ENCODE results near the gene SCAMP1. TPM values are rescaled to one million over a fixed set of nuclear protein-coding genes. Genes with fewer than 3 reads are reported as not detected.

SCAMP1 gene, protein sequence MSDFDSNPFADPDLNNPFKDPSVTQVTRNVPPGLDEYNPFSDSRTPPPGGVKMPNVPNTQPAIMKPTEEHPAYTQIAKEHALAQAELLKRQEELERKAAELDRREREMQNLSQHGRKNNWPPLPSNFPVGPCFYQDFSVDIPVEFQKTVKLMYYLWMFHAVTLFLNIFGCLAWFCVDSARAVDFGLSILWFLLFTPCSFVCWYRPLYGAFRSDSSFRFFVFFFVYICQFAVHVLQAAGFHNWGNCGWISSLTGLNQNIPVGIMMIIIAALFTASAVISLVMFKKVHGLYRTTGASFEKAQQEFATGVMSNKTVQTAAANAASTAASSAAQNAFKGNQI
- total RNA-seq (ENCODE audit: low replicate concordance), result 29.9 and 56.3 TPM in 2 replicates

DNA sequence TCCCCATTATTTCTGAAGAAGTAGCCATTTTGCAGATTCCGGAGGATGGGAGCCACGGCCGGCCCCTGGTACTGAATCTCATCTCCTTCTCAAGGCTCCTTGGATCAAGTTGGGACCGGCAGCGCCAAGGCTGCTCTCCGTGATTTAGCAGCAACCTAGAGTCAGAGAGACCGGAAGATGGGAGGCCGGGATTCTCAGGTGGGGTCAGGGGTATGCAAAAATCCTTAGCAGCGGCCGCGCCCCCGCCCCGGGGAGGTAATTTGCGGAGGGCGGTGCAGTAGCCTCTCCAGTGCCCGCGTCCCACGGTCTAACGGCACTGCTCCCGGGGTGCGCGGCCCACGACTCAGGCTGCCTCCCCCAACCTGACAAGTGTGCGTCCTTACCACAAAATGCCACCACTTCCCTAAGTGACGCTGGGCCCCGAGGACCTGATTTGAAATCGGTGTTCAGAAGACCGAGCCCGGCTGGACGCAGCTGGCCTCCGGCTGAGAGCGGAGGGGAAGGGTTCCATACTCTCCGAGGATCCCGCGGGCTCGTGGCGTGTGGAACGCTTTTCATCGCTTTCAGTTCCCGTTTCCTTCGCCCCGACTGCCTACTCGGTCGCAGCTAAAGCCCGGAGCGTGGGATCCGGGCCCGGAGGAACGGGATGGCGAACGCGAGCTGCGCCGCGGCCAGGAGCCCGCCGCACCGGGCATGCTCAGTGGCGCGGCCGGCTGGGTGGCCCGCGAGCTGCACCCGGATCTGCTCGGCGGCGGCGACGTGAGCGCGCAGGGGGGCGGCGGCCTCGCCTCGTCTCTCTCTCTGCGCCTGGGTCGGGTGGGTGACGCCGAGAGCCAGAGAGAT, at the start of gene SCAMP1:
SCAMP1 (plus strand) TSS at position 787 of the 843 bp plus-strand sequence; CDS start at position 842, 55 bp downstream.
- TF ChIP-seq, protein P1, sequence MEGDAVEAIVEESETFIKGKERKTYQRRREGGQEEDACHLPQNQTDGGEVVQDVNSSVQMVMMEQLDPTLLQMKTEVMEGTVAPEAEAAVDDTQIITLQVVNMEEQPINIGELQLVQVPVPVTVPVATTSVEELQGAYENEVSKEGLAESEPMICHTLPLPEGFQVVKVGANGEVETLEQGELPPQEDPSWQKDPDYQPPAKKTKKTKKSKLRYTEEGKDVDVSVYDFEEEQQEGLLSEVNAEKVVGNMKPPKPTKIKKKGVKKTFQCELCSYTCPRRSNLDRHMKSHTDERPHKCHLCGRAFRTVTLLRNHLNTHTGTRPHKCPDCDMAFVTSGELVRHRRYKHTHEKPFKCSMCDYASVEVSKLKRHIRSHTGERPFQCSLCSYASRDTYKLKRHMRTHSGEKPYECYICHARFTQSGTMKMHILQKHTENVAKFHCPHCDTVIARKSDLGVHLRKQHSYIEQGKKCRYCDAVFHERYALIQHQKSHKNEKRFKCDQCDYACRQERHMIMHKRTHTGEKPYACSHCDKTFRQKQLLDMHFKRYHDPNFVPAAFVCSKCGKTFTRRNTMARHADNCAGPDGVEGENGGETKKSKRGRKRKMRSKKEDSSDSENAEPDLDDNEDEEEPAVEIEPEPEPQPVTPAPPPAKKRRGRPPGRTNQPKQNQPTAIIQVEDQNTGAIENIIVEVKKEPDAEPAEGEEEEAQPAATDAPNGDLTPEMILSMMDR (IDR thresholded peaks at IDR 0.05; ENCODE audit: insufficient read depth, low read length), result peak; percentile 21
- peak; percentile 90 for DNase-seq (ENCODE audit: low read depth)
- peak within 1 kb of the TSS; percentile 94 for H3K4me3 ChIP-seq (ENCODE audit: low read depth, low read length)

DNA sequence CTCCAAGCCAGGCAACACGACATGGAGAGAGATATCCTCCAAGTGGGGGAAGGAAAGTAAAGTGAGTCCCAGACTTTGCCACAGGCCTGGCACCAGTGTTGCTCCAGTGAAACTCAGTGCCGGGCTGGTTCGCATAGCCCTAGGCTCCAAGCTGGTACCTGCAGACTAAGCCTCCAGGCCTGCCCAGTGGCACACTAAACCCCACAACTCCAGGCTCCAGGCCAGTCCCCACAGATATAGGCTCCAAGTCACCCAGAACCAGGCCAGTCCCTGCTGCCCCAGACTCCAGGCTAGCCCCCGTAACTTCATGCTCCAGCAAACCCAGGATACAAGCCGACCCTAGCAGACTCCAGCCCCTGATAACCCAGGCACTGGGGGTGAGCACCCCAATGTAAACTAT, 42.9 kb upstream of the SCAMP1 start:
- DNase-seq (ENCODE audit: low read depth), result no peak
- TF ChIP-seq, protein P1 (IDR thresholded peaks at IDR 0.05; ENCODE audit: insufficient read depth, low read length), result no peak
- H3K4me3 ChIP-seq (ENCODE audit: low read depth, low read length), result no peak overlapping the region

DNA sequence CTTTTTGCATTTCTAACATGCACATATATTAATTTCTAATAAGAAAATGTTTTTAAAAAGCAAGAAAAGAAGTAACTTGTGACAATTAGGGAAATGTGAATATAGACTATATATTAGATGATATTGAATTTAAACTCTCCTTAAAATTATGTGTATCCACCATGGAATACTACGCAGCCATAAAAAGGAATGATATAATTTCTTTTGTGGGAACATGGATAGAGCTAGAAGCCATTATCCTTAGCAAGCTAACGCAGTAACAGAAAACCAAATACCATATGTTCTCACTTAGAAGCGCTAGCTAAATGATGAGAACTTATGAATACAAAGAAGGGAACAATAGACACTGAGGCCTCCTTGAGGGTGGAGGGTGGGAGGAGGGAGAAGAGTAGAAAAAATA, 42.1 kb upstream of the SCAMP1 start:
- H3K4me3 ChIP-seq (ENCODE audit: low read depth, low read length), result no peak overlapping the region
- no peak for DNase-seq (ENCODE audit: low read depth)
- TF ChIP-seq, protein P1 (IDR thresholded peaks at IDR 0.05; ENCODE audit: insufficient read depth, low read length), result no peak

DNA sequence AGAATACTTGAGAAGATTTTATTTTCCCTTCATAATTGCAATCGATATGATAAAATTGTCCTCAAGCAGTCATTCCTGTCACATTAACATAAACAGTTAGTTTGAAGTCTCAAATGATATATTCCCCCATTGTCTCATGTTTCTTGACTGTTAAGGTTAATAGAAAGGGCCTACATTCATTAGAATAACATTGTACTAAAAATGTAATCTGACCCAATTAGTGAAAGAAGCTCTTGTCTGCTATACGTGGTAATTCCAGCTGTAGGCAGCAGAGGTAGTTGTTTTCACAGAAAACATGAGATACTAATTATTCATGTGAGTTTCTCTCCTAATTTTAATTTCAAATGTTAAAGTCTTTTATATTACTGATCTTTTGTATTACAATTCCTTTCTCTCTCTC, 40.0 kb upstream of the SCAMP1 start:
- no peak overlapping the region for H3K4me3 ChIP-seq (ENCODE audit: low read depth, low read length)
- TF ChIP-seq, protein P1 (IDR thresholded peaks at IDR 0.05; ENCODE audit: insufficient read depth, low read length), result peak; percentile 70
- peak; percentile 59 for DNase-seq (ENCODE audit: low read depth)

DNA sequence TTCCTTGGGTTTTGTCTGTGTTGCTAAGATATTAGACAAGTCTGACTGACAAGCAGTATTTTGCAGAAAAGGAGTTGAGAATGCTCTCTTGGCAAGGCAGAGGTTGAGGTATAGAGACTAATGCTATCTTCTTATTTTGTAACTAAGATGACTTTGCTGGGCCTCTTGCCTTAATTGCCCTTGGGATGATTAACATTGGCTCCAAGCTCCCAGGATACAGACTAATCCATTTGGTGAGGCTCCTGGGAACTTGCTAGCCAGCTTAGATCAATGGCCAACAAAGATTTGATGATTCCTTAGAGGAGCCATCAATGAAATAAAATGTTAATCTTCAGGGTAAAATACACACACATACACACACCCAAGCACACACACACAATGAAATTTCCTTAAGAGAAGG, 37.2 kb upstream of the SCAMP1 start:
- TF ChIP-seq, protein P1 (IDR thresholded peaks at IDR 0.05; ENCODE audit: insufficient read depth, low read length), result no peak
- no peak for DNase-seq (ENCODE audit: low read depth)
- H3K4me3 ChIP-seq (ENCODE audit: low read depth, low read length), result no peak overlapping the region

DNA sequence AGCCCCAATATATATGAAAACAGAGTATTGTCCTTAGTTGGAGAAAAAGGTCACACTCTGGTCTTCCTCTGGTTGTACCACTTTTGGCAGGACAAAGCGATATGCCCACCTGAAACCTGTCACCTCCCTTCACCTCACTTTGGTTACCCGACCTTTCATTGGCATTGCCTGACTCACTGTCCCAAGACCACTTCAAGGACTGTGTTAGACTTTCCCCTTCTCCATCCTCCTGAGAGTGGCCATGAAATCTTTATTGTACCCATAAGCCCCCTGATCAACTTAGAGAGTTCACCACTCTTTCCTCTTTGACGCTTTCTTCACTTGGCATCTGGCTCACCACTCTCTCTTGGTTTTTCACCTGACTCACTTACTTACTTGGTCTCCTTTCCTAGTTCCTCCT, 33.5 kb upstream of the SCAMP1 start:
- no peak for DNase-seq (ENCODE audit: low read depth)
- H3K4me3 ChIP-seq (ENCODE audit: low read depth, low read length), result no peak overlapping the region

More for the DNA sequence above, 33.5 kb upstream of the SCAMP1 start:
- TF ChIP-seq, protein P1 (IDR thresholded peaks at IDR 0.05; ENCODE audit: insufficient read depth, low read length), result no peak
